ENCODE results near the gene TMEM106C.

DNA sequence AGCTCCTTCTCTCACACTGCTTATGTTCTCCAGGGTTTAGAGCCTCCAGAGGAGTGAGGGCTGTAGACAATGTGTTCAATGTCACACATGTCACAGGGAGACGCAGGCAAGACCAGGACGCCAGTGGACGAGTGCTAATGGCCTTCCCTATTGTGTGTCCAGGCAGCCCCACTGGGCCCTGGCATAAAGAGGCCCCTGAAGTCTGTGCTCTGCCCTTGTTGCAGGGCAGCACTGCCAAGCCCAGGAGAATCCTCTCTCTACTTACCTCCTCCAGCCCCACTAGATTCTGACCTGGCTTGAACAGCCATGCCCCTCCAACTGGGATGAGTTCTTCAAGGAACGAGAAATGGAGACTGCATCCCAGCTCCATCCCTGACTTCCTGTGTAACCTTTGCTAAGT lies 24.8 kb upstream of the TMEM106C start:
- TF ChIP-seq, protein P1, sequence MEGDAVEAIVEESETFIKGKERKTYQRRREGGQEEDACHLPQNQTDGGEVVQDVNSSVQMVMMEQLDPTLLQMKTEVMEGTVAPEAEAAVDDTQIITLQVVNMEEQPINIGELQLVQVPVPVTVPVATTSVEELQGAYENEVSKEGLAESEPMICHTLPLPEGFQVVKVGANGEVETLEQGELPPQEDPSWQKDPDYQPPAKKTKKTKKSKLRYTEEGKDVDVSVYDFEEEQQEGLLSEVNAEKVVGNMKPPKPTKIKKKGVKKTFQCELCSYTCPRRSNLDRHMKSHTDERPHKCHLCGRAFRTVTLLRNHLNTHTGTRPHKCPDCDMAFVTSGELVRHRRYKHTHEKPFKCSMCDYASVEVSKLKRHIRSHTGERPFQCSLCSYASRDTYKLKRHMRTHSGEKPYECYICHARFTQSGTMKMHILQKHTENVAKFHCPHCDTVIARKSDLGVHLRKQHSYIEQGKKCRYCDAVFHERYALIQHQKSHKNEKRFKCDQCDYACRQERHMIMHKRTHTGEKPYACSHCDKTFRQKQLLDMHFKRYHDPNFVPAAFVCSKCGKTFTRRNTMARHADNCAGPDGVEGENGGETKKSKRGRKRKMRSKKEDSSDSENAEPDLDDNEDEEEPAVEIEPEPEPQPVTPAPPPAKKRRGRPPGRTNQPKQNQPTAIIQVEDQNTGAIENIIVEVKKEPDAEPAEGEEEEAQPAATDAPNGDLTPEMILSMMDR (IDR thresholded peaks at IDR 0.05) = no peak
- no peak for TF ChIP-seq EP300 (IDR thresholded peaks at IDR 0.05)
